Adrenal gland (tissue), 12 donors: ENCODE results near the gene HSBP1. TPM values are rescaled to one million over a fixed set of nuclear protein-coding genes. Genes with fewer than 3 reads are reported as not detected.
A peak's percentile ranks its signal among the peaks of the same experiment; 100 is the strongest.

Experiments
- DNase-seq, 7 donors: peaks; one replicate each; pipeline ENCODE4 v3.0.0-alpha.2; 2019 to 2020
- H3K27ac ChIP-seq, 5 donors: fragments of 200-600 bp; sonication (generic) in 4 of 5; 1 replicate in 3 of 5; 2 replicates in 2 of 5; pipeline versions ENCODE4 v1.5.1 to v1.8.0; 2016 to 2020; ENCODE audit warnings: mild to moderate bottlenecking in 1 of 5
- H3K27me3 ChIP-seq: fragments of 200-600 bp; 2 replicates; pipeline ENCODE4 v1.8.0; 2021
- H3K36me3 ChIP-seq, 2 donors: fragments of 200-600 bp; replicated peaks in 1 of 2; 1 replicate in 1 of 2; 2 replicates in 1 of 2; pipeline versions ENCODE4 v1.5.1 to v1.8.0; 2018 to 2022
- H3K4me1 ChIP-seq, 2 donors: fragments of 200-600 bp; replicated peaks in 1 of 2; 1 replicate in 1 of 2; 2 replicates in 1 of 2; pipeline versions ENCODE4 v1.5.1 to v1.8.0; 2018 to 2021
- H3K4me3 ChIP-seq, 4 donors: fragments of 200-600 bp; sonication (generic) in 3 of 4; one replicate each; pipeline ENCODE4 v1.5.1; 2016 to 2018
- H3K9me3 ChIP-seq, 3 donors: fragments of 200-600 bp; sonication (generic) in 1 of 3; replicated peaks in 1 of 3; 1 replicate in 2 of 3; 2 replicates in 1 of 3; pipeline versions ENCODE4 v1.5.1 to v1.8.0; 2016 to 2021
- POLR2A ChIP-seq, 2 donors: fragments of 450-650 bp; IDR thresholded peaks; one replicate each; pipeline ENCODE4 v1.6.1; 2017; ENCODE audit warnings: antibody characterized with exemption in 2 of 2, mild to moderate bottlenecking in 2 of 2, moderate library complexity in 1 of 2
- WGBS, 4 donors: extraction: QIAGEN DNeasy Blood & Tissue Kit in 2 of 4; methylation state at CpG; one replicate each; pipeline versions ENCODE4 v1.1.5 to v1.1.7; 2013 to 2017; 5-methylcytosine and 5-hydroxymethylcytosine counted together
- intact Hi-C, 2 donors: fragments of 100-400 bp; cut with DNase I; formaldehyde crosslinking; loops; one replicate each; pipeline versions ENCODE4 v1.14.1 to v1.15.0; 2022 to 2023
- polyA plus RNA-seq, 3 donors: library from polyadenylated mRNA; stranded (reverse); fragments of 200-250 nt in 2 of 3; fragments of 350-450 nt in 1 of 3; fragmentation: Illumina TruSeq in 1 of 3; extraction: RNeasy Lipid Tissue Mini Kit (QIAGEN cat#74804) in 1 of 3; gene quantifications; one replicate each; pipeline ENCODE4 v1.2.3, GENCODE V29; 2013 to 2014
- total RNA-seq, 9 donors: library from RNA; depleted of rRNA in 4 of 9; stranded (reverse); fragments of >200 nt in 4 of 9; fragments of 120-200 nt in 1 of 9; fragmentation: NEBNext Ultra II Directional in 1 of 9; extraction: Animal tissue kit (Norgen Biotek cat#: 25700) in 1 of 9; gene quantifications; one replicate each; pipeline versions ENCODE4 v1.1.0 to v1.2.4, GENCODE V29; 2013 to 2023
- TF ChIP-seq, protein P1 (sequence below), 6 experiments: fragments of 450-650 bp in 4 of 6; fragments of 200-600 bp in 2 of 6; sonication (generic) in 1 of 6; IDR thresholded peaks; 1 replicate in 5 of 6; 2 replicates in 1 of 6; pipeline versions ENCODE4 v1.5.1 to v1.8.0; 2016 to 2021; ENCODE audit warnings: antibody characterized with exemption in 6 of 6, mild to moderate bottlenecking in 2 of 6, moderate library complexity in 1 of 6
- donor health status: healthy with polysubstance abuse.
- donor health status: Bipolar disorder and iron deficiency.
- donor health status: DM: yes; HTN: yes; CAD: no.
- donor health status: DM: no; HTN: no; CAD: no.
- donor health status: DM: no; HTN: no; CAD: no.
- donor health status: DM: yes; HTN: yes; CAD: no.

HSBP1 gene
- total and polyA plus RNA-seq, 12 donors, result 11.0 to 214 (median 112) TPM

DNA sequence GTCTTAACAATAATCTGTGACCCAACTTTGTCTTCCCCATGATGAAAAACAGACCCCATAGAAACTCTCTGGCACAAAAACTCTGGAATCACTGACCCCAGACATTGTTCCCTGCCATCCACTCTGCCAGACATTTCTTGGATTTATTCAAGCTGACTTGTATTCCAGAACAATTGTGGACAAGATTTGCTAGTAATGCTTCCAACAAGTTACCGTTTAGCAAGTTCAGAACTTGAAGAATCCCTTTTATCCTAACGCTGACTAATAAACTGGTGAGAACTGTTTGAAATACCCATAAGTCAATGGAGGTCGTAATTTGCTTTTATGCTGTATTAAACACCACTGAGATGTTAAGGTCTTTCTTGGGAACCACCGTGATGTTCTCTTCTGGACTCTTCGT, 10.5 kb downstream of the HSBP1 start:
- Histone ChIP-seq H3K4me1 (peaks cover 12% of the 10 kb centered on the region in 2 donors), H3K4me3 (no peak overlapping the region), H3K36me3 (no peaks in the 10 kb centered on the region), H3K27me3 (no peaks in the 10 kb centered on the region), H3K27ac (no peak overlapping the region), H3K9me3 (no peaks in the 10 kb centered on the region)
- intact Hi-C loops, result no loop called here
- TF ChIP-seq, protein P1, sequence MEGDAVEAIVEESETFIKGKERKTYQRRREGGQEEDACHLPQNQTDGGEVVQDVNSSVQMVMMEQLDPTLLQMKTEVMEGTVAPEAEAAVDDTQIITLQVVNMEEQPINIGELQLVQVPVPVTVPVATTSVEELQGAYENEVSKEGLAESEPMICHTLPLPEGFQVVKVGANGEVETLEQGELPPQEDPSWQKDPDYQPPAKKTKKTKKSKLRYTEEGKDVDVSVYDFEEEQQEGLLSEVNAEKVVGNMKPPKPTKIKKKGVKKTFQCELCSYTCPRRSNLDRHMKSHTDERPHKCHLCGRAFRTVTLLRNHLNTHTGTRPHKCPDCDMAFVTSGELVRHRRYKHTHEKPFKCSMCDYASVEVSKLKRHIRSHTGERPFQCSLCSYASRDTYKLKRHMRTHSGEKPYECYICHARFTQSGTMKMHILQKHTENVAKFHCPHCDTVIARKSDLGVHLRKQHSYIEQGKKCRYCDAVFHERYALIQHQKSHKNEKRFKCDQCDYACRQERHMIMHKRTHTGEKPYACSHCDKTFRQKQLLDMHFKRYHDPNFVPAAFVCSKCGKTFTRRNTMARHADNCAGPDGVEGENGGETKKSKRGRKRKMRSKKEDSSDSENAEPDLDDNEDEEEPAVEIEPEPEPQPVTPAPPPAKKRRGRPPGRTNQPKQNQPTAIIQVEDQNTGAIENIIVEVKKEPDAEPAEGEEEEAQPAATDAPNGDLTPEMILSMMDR (IDR thresholded peaks at IDR 0.05), result no peak
- no peak for TF ChIP-seq POLR2A (IDR thresholded peaks at IDR 0.05)
- no peak for DNase-seq
- 80 to 93% (median 84%) methylated on average over 5 of the region's 5 CpGs for WGBS, 4 donors

DNA sequence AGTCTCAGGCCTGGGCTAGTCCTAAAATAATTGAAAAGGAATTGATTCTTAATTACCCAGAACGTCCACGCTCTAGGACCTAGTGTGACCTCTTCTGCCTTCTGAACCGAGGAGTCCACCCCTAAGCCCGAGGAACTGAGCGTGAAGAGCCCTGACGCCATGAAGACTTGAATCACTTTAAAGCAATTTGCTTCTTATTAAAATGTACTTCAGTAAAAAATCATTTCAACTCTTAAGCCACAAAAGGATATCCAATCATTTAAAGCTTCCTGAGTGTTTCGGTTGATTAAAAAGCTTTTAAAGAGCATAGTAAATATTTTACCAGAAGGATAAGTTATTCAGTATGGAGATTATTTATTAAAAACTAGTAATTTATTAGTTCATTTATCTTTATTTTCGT, 11.6 kb downstream of the HSBP1 start:
- Histone ChIP-seq H3K27me3 (no peaks in the 10 kb centered on the region), H3K27ac (no peak overlapping the region), H3K36me3 (no peaks in the 10 kb centered on the region), H3K4me1 (peaks cover 1 to 5% of the 10 kb centered on the region in 2 donors), H3K9me3 (no peaks in the 10 kb centered on the region), H3K4me3 (no peak overlapping the region)
- intact Hi-C loops, result no loop called here
- 65 to 82% (median 76%) methylated on average over 8 of the region's 8 CpGs for WGBS, 4 donors
- TF ChIP-seq, protein P1 (IDR thresholded peaks at IDR 0.05), result no peak
- no peak for TF ChIP-seq POLR2A (IDR thresholded peaks at IDR 0.05)
- no peak for DNase-seq

DNA sequence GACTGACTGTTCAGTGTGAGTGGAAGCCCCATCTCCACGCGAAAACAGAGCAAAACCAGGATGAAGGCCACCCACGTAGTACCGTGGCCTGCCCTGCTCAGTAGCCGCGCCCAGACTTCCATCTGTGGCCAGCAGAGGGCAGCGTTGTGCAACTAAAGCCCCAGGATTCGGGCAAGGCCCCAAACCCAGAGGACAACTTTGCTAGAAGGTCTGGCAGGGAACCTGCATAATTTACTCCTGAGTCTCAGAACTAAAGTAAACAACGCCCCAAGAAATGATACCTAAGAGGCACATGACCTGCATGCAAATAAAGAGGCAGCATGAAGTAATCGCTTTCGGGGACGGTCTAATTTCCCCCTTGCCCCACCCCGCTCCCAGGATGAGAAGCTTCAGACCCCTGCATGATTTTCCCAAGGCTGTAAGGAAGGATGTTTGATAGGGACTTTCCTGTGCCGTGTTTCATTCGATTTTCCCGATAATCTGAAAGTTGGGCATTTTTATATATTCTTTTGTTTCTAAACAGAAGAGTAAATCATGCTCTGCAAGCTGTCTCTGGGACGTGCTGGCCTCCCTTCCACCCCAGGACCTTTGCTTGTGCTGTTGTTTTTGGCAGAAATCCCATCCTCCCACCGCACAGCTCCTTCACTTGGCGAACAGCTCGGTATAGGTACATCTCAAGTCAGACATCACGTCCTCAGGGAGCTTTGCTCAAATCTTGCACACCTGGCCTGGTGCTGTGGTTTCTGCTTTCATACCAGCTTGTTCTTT, 18.6 kb downstream of the HSBP1 start:
- H3K27ac ChIP-seq, result no peak overlapping the region
- peak; percentile 71 to 95 (median 85) for DNase-seq
- no peaks in the 10 kb centered on the region for H3K4me1 ChIP-seq
- intact Hi-C loops, result loop anchor here (5.0 to 10.0 kb wide), 2 partner anchors 56 to 238 kb away; no protein-coding TSS in a partner anchor
- 35 to 41% (median 38%) methylated on average over 21 of the region's 21 CpGs for WGBS, 4 donors
- TF ChIP-seq POLR2A (IDR thresholded peaks at IDR 0.05), result no peak
- TF ChIP-seq, protein P1 (IDR thresholded peaks at IDR 0.05), result peak; percentile 81 to 96 (median 91)
- H3K4me3 ChIP-seq, result no peak overlapping the region
- H3K36me3 ChIP-seq, result no peaks in the 10 kb centered on the region
- H3K9me3 ChIP-seq, result no peaks in the 10 kb centered on the region
- H3K27me3 ChIP-seq, result no peaks in the 10 kb centered on the region

DNA sequence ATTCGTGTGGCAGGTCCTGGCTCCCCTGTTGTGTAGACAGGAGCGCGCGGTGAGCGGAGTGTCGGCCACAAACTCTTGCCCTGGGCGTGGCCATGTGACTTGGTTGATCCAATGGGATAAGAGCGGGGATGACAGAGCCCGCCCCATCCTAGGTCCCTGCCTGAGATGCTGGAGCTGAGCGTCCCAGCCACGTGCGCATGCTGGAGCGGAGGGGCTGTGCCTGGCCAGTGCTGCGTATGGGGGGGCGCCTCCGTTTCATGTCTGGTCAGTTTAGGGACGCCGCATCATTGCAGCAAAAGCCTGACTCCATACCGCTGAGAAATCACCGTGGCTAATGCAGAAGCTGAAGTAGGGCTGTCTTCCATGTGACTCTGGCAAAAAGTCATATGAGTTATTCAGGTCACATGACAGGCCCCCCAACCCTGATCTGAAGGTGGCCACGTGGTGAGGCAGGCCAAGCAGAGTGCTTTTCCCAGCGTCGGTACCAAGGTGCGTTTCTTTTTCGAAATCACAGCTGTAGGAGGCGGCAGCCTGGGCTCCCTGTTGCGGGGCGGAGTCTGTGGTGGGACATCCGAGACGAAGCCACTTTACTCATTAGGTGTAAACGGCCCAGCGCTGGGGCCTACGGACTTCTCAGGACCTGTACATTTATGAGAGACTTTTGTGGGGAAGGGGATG, 22.5 kb downstream of the HSBP1 start:
- TF ChIP-seq, protein P1 (IDR thresholded peaks at IDR 0.05), result no peak
- TF ChIP-seq POLR2A (IDR thresholded peaks at IDR 0.05), result no peak
- Histone ChIP-seq H3K27me3 (no peaks in the 10 kb centered on the region), H3K36me3 (no peaks in the 10 kb centered on the region), H3K27ac (no peak overlapping the region), H3K9me3 (no peaks in the 10 kb centered on the region), H3K4me3 (no peak overlapping the region), H3K4me1 (no peaks in the 10 kb centered on the region)
- intact Hi-C loops, result no loop called here
- WGBS, 4 donors, result 77 to 89% (median 85%) methylated on average over 18 to 33 of the region's 33 CpGs
- peak in 1 of 7 donors; percentile 33 for DNase-seq
